G401 (cell line): Measurements from ENCODE around the gene CCDC87. TPM values are rescaled to one million over a fixed set of nuclear protein-coding genes. Genes with fewer than 3 reads are reported as not detected.
"Not testable (repeated sequence)": the region's sequence is repeated elsewhere in the genome, so short reads cannot be mapped to it uniquely, and the experiment has no call there.

Experiments used
- DNase-seq: peaks from one replicate; pipeline ENCODE4 v3.0.0-alpha.2; 2015; ENCODE audit warnings: low spot score
- in situ Hi-C: cut with HindIII; loops from 2 replicates; pipeline ENCODE4 v1.10.0; 2016; ENCODE audit warnings: low sequenced_read_pairs, mixed read lengths
- total RNA-seq: library from RNA; depleted of rRNA; stranded (reverse); fragments of >200 nt; shearing (Covaris generic); gene quantifications from 2 replicates; pipeline ENCODE4 v1.2.3, GENCODE V29; 2014

Gene CCDC87
- total RNA-seq, 1 experiment from 2014 or later, result 0.07 TPM

- in situ Hi-C loops, result no loop called here
- DNase-seq, result no peak
Measured at GRCh38 chr11:66586136-66586535, 6.7 kb downstream of the CCDC87 start.

GRCh38 chr11:66585447-66585846 is 7.4 kb downstream of the CCDC87 start:
- in situ Hi-C loops, DNase-seq: not testable (repeated sequence)

GRCh38 chr11:66582565-66583147 is 10.2 kb downstream of the CCDC87 start:
- DNase-seq, in situ Hi-C loops: not testable (repeated sequence)

- no peak for DNase-seq
- in situ Hi-C loops, result no loop called here
Measured at GRCh38 chr11:66581261-66581660, 11.6 kb downstream of the CCDC87 start.

GRCh38 chr11:66580803-66581202 is 12.1 kb downstream of the CCDC87 start:
- no peak for DNase-seq
- in situ Hi-C loops, result no loop called here

GRCh38 chr11:66579017-66579606 is 13.8 kb downstream of the CCDC87 start:
- in situ Hi-C loops, result no loop called here
- DNase-seq, result peak; percentile 71

GRCh38 chr11:66570850-66571180 is 22.0 kb downstream of the CCDC87 start:
- in situ Hi-C loops, result no loop called here
- DNase-seq, result no peak

GRCh38 chr11:66570079-66570849 is 22.6 kb downstream of the CCDC87 start:
- DNase-seq, result peak; percentile 63
- in situ Hi-C loops, result no loop called here

- no peak for DNase-seq
- in situ Hi-C loops, result no loop called here
Measured at GRCh38 chr11:66569076-66569475, 23.8 kb downstream of the CCDC87 start.

GRCh38 chr11:66568124-66568916 is 24.5 kb downstream of the CCDC87 start, which contains the start of gene CTSF:
CTSF (minus strand) TSS chr11:66568606; CDS start chr11:66568486, 120 bp downstream.
- DNase-seq, result peak; percentile 93
- in situ Hi-C loops, result no loop called here

GRCh38 chr11:66567787-66568123 is 25.1 kb downstream of the CCDC87 start:
- no peak for DNase-seq
- in situ Hi-C loops, result no loop called here

GRCh38 chr11:66566221-66566620 is 26.6 kb downstream of the CCDC87 start:
- DNase-seq, result no peak
- in situ Hi-C loops, result no loop called here

- no peak for DNase-seq
- in situ Hi-C loops, result no loop called here
Measured at GRCh38 chr11:66564984-66565383, 27.9 kb downstream of the CCDC87 start.

GRCh38 chr11:66564538-66564937 is 28.3 kb downstream of the CCDC87 start:
- in situ Hi-C loops, result no loop called here
- no peak for DNase-seq

GRCh38 chr11:66563832-66564231 is 29.0 kb downstream of the CCDC87 start:
- no peak for DNase-seq
- in situ Hi-C loops, result no loop called here

- in situ Hi-C loops, result no loop called here
- no peak for DNase-seq
Measured at GRCh38 chr11:66562907-66563583, 29.8 kb downstream of the CCDC87 start.

GRCh38 chr11:66562275-66562674 is 30.6 kb downstream of the CCDC87 start:
- DNase-seq, result no peak
- in situ Hi-C loops, result no loop called here

GRCh38 chr11:66561975-66562248 is 31.0 kb downstream of the CCDC87 start:
- no peak for DNase-seq
- in situ Hi-C loops, result no loop called here

- peak; percentile 55 for DNase-seq
- in situ Hi-C loops, result no loop called here
Measured at GRCh38 chr11:66561178-66561974, 31.5 kb downstream of the CCDC87 start.
